DOHH2 (cell line): ENCODE data around the gene TAS2R30.

Source experiments
- H3F3A ChIP-seq: fragments of 200-600 bp; sonication (generic), shearing (Covaris generic); 2 replicates; pipeline ENCODE4 v1.6.0; 2016; ENCODE audit warnings: antibody characterized with exemption, mild to moderate bottlenecking; ENCODE audit not compliant: control insufficient read depth, insufficient read depth
- H3K27ac ChIP-seq: fragments of 200-600 bp; sonication (generic); 2 replicates; pipeline ENCODE4 v1.5.1; 2014; ENCODE audit warnings: low read depth, mild to moderate bottlenecking, low read length, moderate library complexity
- H3K27me3 ChIP-seq: fragments of 200-600 bp; sonication (generic); 2 replicates; pipeline ENCODE4 v1.6.1; 2014; ENCODE audit warnings: mild to moderate bottlenecking, low read length, mixed read lengths; ENCODE audit not compliant: control insufficient read depth
- H3K36me3 ChIP-seq: fragments of 200-600 bp; sonication (generic); 2 replicates; pipeline ENCODE4 v1.6.1; 2014; ENCODE audit warnings: mild to moderate bottlenecking, low read length, moderate library complexity, mixed read lengths; ENCODE audit not compliant: control insufficient read depth
- H3K4me1 ChIP-seq: fragments of 200-600 bp; sonication (generic); 2 replicates; pipeline ENCODE4 v1.6.1; 2014; ENCODE audit warnings: mild to moderate bottlenecking, low read length, mixed read lengths; ENCODE audit not compliant: control insufficient read depth
- H3K4me2 ChIP-seq: fragments of 200-600 bp; sonication (generic); 2 replicates; pipeline ENCODE4 v1.6.0; 2014; ENCODE audit warnings: mild to moderate bottlenecking, low read length, moderate library complexity
- H3K4me3 ChIP-seq: fragments of 200-600 bp; sonication (generic); 2 replicates; pipeline ENCODE4 v1.5.1; 2014; ENCODE audit warnings: mild to moderate bottlenecking, low read length, mixed read lengths
- H3K79me2 ChIP-seq: fragments of 200-600 bp; sonication (generic); 2 replicates; pipeline ENCODE4 v1.6.1; 2014; ENCODE audit warnings: mild to moderate bottlenecking, low read length, mixed read lengths; ENCODE audit not compliant: control insufficient read depth
- H3K9me2 ChIP-seq: fragments of 200-600 bp; sonication (generic); replicated peaks from 2 replicates; pipeline ENCODE4 v1.6.1; 2014; ENCODE audit warnings: mild to moderate bottlenecking, low read length, mixed read lengths; ENCODE audit not compliant: control insufficient read depth
- H3K9me3 ChIP-seq: fragments of 200-600 bp; sonication (generic); 2 replicates; pipeline ENCODE4 v1.6.1; 2014; ENCODE audit warnings: antibody characterized with exemption, low read length, mixed read lengths; ENCODE audit not compliant: control insufficient read depth, insufficient read depth
- H4K20me1 ChIP-seq: fragments of 200-600 bp; sonication (generic); 2 replicates; pipeline ENCODE4 v1.6.0; 2014; ENCODE audit warnings: low read depth, mild to moderate bottlenecking, antibody characterized with exemption, low read length, moderate library complexity; ENCODE audit not compliant: control insufficient read depth, insufficient read depth
- CTCF ChIP-seq: fragments of 200-600 bp; sonication (generic); IDR thresholded peaks from one replicate; pipeline ENCODE4 v1.5.1; 2014; ENCODE audit warnings: antibody characterized with exemption, mild to moderate bottlenecking, low read depth, low read length; ENCODE audit not compliant: poor library complexity, severe bottlenecking
- EZH2phosphoT487 ChIP-seq: fragments of 200-600 bp; sonication (generic); IDR thresholded peaks from 2 replicates; pipeline ENCODE4 v1.6.1; 2017; ENCODE audit warnings: borderline replicate concordance, mild to moderate bottlenecking, antibody characterized with exemption, low read length, moderate library complexity, mixed read lengths

Gene TAS2R30

GRCh38 chr12:11164384-11164783, 29.9 kb upstream of the TAS2R30 start:
- Histone ChIP-seq H3K9me2 (no peaks in the 10 kb centered on the region), H3K27ac (no peak overlapping the region), H3K4me1 (peaks cover 3% of the 10 kb centered on the region; the same call in 1 of the 2 replicates), H4K20me1 (no peaks in the 10 kb centered on the region), H3K79me2 (peaks cover 90% of the 10 kb centered on the region), H3K36me3 (peaks cover 35% of the 10 kb centered on the region), H3K27me3 (no peaks in the 10 kb centered on the region), H3F3A (no peaks in the 10 kb centered on the region), H3K4me2 (no peak overlapping the region), H3K9me3 (no peaks in the 10 kb centered on the region), H3K4me3 (no peak overlapping the region)
- TF ChIP-seq CTCF = no peak
- TF ChIP-seq EZH2phosphoT487 = no peak

GRCh38 chr12:11162502-11162901, 28.1 kb upstream of the TAS2R30 start:
- Histone ChIP-seq H4K20me1 (no peaks in the 10 kb centered on the region), H3K9me3 (no peaks in the 10 kb centered on the region), H3K79me2 (peaks cover 91% of the 10 kb centered on the region), H3K4me1 (no peaks in the 10 kb centered on the region), H3K4me3 (no peak overlapping the region), H3K27ac (no peak overlapping the region), H3K9me2 (no peaks in the 10 kb centered on the region), H3K36me3 (peaks cover 27% of the 10 kb centered on the region), H3K27me3 (no peaks in the 10 kb centered on the region), H3K4me2 (no peak overlapping the region), H3F3A (no peaks in the 10 kb centered on the region)
- TF ChIP-seq CTCF (no peak), EZH2phosphoT487 (no peak)

- H3K36me3 ChIP-seq = peaks cover 17% of the 10 kb centered on the region
- no peak overlapping the region for H3K27ac ChIP-seq
- no peaks in the 10 kb centered on the region for H3F3A ChIP-seq
- no peaks in the 10 kb centered on the region for H4K20me1 ChIP-seq
- H3K9me2 ChIP-seq = no peaks in the 10 kb centered on the region
- H3K4me2 ChIP-seq = no peak overlapping the region
- no peak overlapping the region for H3K4me3 ChIP-seq
- no peaks in the 10 kb centered on the region for H3K27me3 ChIP-seq
- no peak for TF ChIP-seq CTCF
- TF ChIP-seq EZH2phosphoT487 = no peak
- peaks cover 78% of the 10 kb centered on the region for H3K79me2 ChIP-seq
- 0 out of 2 replicates have a peak, but pooled peaks cover 3% of the 10 kb centered on the region for H3K9me3 ChIP-seq
- no peaks in the 10 kb centered on the region for H3K4me1 ChIP-seq
Measured at GRCh38 chr12:11158885-11159444, 24.5 kb upstream of the TAS2R30 start.

GRCh38 chr12:11154400-11154925, 20.0 kb upstream of the TAS2R30 start:
- H3K27me3 ChIP-seq = no peaks in the 10 kb centered on the region
- no peak for TF ChIP-seq EZH2phosphoT487
- TF ChIP-seq CTCF = no peak
- H3K9me3 ChIP-seq = peaks cover 5% of the 10 kb centered on the region; the same call in 1 of the 2 replicates
- H3K79me2 ChIP-seq = peaks cover 60% of the 10 kb centered on the region
- H3K36me3 ChIP-seq = peaks cover 3% of the 10 kb centered on the region
- no peaks in the 10 kb centered on the region for H4K20me1 ChIP-seq
- no peak overlapping the region for H3K4me2 ChIP-seq
- H3K9me2 ChIP-seq = no peaks in the 10 kb centered on the region
- H3F3A ChIP-seq = no peaks in the 10 kb centered on the region
- H3K27ac ChIP-seq = no peak overlapping the region
- no peak overlapping the region for H3K4me3 ChIP-seq
- H3K4me1 ChIP-seq = no peaks in the 10 kb centered on the region
